Left ventricle myocardium inferior (tissue), 1 donor: Measurements from ENCODE around the gene EPB41L2. TPM values are rescaled to one million over a fixed set of nuclear protein-coding genes. Genes with fewer than 3 reads are reported as not detected.

ENCODE experiments used
- DNase-seq: peaks from one replicate; pipeline ENCODE4 v3.0.0-alpha.2; 2020
- H3K27ac ChIP-seq: fragments of 200-600 bp; replicated peaks from 2 replicates; pipeline ENCODE4 v1.8.0; 2021
- H3K27me3 ChIP-seq: fragments of 200-600 bp; 2 replicates; pipeline ENCODE4 v1.8.0; 2021; ENCODE audit warnings: low read depth
- H3K36me3 ChIP-seq: fragments of 200-600 bp; 2 replicates; pipeline ENCODE4 v1.8.0; 2021
- H3K4me1 ChIP-seq: fragments of 200-600 bp; 2 replicates; pipeline ENCODE4 v1.8.0; 2021
- H3K4me3 ChIP-seq: fragments of 200-600 bp; 2 replicates; pipeline ENCODE4 v1.8.0; 2021; ENCODE audit warnings: mild to moderate bottlenecking, moderate library complexity
- H3K9me3 ChIP-seq: fragments of 200-600 bp; replicated peaks from 2 replicates; pipeline ENCODE4 v1.8.0; 2021
- intact Hi-C: fragments of 100-400 bp; cut with micrococcal nuclease; formaldehyde crosslinking; loops from one replicate; pipeline ENCODE4 v1.11.0; 2022
- total RNA-seq: library from RNA; stranded (reverse); fragmentation: NEBNext Ultra II Directional; extraction: Animal tissue kit (Norgen Biotek cat#: 25700); gene quantifications from one replicate; pipeline ENCODE4 v1.2.1, GENCODE V29; 2021
- TF ChIP-seq, protein P1 (sequence below): fragments of 200-600 bp; IDR thresholded peaks from 2 replicates; pipeline ENCODE4 v1.8.0; 2021; ENCODE audit warnings: antibody characterized with exemption, mild to moderate bottlenecking, borderline replicate concordance
- donor health status: DM: no; HTN: yes; CAD: no; lungs with severe emphysema.

Gene EPB41L2
- total RNA-seq, 1 donor from 2014 or later = 70.8 TPM

DNA sequence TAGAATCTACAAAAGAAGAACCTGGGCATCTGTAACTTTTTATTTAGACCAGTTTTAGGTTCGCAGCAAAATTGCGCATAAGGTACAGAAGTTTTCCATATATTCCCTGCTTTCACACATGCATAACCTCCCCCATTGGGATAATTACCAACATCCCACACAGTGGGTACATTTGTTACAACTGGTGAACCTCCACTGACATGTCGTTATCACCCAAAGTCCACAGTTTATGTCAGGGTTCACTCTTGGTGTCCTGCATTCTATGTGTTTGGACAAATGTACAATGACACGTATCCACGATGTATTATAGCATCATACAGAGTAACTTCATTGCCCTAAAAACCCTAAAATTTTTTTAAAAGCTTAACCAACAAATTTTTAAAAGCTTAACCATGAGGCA lies 126.1 kb downstream of the EPB41L2 start:
- H3K4me3 ChIP-seq = no peak overlapping the region
- no peaks in the 10 kb centered on the region for H3K27me3 ChIP-seq
- TF ChIP-seq, protein P1, sequence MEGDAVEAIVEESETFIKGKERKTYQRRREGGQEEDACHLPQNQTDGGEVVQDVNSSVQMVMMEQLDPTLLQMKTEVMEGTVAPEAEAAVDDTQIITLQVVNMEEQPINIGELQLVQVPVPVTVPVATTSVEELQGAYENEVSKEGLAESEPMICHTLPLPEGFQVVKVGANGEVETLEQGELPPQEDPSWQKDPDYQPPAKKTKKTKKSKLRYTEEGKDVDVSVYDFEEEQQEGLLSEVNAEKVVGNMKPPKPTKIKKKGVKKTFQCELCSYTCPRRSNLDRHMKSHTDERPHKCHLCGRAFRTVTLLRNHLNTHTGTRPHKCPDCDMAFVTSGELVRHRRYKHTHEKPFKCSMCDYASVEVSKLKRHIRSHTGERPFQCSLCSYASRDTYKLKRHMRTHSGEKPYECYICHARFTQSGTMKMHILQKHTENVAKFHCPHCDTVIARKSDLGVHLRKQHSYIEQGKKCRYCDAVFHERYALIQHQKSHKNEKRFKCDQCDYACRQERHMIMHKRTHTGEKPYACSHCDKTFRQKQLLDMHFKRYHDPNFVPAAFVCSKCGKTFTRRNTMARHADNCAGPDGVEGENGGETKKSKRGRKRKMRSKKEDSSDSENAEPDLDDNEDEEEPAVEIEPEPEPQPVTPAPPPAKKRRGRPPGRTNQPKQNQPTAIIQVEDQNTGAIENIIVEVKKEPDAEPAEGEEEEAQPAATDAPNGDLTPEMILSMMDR = no peak
- DNase-seq = no peak
- intact Hi-C loops = no loop called here
- no peaks in the 10 kb centered on the region for H3K9me3 ChIP-seq
- H3K4me1 ChIP-seq = peaks cover 53% of the 10 kb centered on the region
- H3K27ac ChIP-seq = no peak overlapping the region
- H3K36me3 ChIP-seq = no peaks in the 10 kb centered on the region

DNA sequence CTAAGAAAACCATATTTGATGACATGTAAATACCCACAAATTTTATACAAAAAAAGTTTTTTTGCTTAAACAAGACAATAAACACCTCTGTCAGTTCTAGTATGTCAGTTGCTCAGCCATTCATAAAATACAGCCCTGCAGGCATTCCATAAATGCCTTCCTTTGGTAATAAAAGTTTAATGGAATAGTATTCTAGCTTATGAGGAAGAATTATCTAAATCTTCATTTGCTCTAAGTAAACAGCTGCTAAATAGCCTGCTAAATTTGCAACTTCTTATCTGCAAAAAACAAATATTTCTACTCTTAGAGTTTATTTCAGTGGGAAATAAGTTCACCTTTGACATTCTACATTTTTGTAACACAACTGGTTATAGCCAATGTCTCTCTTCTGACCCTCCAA lies 127.1 kb downstream of the EPB41L2 start:
- Histone ChIP-seq H3K27me3 (no peaks in the 10 kb centered on the region), H3K27ac (no peak overlapping the region), H3K4me3 (no peak overlapping the region), H3K9me3 (peaks cover 3% of the 10 kb centered on the region), H3K36me3 (no peaks in the 10 kb centered on the region), H3K4me1 (peaks cover 46% of the 10 kb centered on the region)
- no peak for DNase-seq
- TF ChIP-seq, protein P1 = no peak
- intact Hi-C loops = no loop called here

DNA sequence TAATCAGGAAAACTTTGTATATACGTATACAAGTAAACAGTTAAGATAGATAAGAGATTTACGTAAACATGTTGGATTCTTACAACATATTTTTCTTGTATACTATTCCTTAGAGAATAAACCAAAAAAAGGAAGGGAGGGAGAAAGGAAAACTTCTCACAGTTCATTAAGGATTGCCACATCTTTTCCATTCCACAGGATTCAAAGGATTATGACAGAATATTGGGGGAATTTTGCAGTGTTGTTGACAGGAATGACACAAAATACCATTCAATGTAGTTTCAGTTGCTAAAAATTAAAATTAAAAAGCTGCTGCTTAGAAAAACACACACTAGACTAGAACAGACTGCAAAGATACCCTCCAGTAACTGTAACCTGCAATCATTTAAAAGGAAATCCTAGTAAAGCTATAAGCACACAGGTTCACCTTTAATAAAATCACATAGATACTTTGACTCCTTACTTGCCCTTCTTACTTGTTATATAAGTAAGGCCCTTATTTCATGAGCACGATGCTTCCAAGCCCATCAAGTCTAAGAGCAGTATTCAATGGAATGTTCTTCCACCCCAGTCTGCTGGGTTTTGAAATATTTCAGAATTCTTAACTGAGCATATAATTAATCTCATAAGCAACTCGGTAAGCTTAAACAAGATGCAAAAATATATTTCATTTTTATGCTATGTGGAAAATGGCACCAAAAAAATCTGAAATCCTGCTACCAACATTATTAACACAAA lies 128.0 kb downstream of the EPB41L2 start:
- no peaks in the 10 kb centered on the region for H3K36me3 ChIP-seq
- no peaks in the 10 kb centered on the region for H3K27me3 ChIP-seq
- H3K27ac ChIP-seq = peak overlapping the region; percentile 31
- H3K4me3 ChIP-seq = no peak overlapping the region
- intact Hi-C loops = no loop called here
- TF ChIP-seq, protein P1 = no peak
- peaks cover 9% of the 10 kb centered on the region for H3K9me3 ChIP-seq
- DNase-seq = no peak
- H3K4me1 ChIP-seq = peaks cover 46% of the 10 kb centered on the region

DNA sequence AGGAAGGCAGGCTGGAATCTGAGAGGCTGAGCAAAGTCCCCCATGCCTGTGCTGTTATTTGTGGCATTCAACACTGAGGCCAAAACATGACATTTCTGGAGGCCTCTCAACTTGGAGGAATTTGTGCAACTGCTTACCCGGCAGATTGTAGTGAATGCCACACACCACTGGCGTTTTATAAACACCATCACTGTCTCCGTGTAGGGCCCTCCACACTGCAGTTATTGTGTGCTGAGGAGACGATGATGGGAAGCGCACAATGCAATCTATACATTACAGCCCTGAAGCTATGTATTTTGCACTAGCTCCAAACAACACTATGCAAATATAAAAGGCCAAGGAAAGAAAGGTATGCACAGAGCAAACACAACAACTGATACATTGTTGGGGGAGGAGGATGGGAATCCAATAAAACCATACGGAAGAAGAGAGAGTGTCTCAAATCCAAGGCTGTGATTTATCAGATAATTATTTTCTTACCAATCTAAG lies 129.3 kb downstream of the EPB41L2 start:
- no peaks in the 10 kb centered on the region for H3K36me3 ChIP-seq

DNA sequence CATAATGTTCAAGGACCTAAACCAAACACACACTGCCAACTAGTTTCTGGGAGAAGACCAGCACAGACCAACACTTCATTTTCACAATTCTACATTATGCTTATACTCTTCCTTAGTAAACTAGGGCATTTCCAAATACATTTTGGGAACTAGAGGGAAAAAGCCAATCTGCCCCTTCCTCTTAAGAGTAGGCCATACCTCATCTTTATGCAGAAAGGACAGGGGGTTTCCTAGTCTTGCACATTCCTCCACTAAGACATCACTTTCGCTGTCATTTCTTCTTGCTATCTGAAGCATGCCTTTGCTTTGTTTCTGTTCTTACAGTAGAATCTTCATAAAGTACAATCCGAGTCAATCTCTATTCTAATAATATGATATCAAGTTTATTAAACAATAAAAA lies 130.1 kb downstream of the EPB41L2 start:
- Histone ChIP-seq H3K36me3 (no peaks in the 10 kb centered on the region), H3K4me3 (no peak overlapping the region), H3K27me3 (no peaks in the 10 kb centered on the region), H3K27ac (peak overlapping the region; percentile 31), H3K9me3 (peaks cover 9% of the 10 kb centered on the region), H3K4me1 (peaks cover 55% of the 10 kb centered on the region)
- DNase-seq = no peak
- intact Hi-C loops = no loop called here
- TF ChIP-seq, protein P1 = no peak

More for the DNA sequence above, 129.3 kb downstream of the EPB41L2 start:
- no peaks in the 10 kb centered on the region for H3K27me3 ChIP-seq
- no peak for DNase-seq
- H3K9me3 ChIP-seq = peaks cover 9% of the 10 kb centered on the region
- intact Hi-C loops = no loop called here
- TF ChIP-seq, protein P1 = no peak
- H3K27ac ChIP-seq = peak overlapping the region; percentile 31
- no peak overlapping the region for H3K4me3 ChIP-seq
- H3K4me1 ChIP-seq = peaks cover 54% of the 10 kb centered on the region
